ENCODE measurements around the gene CTXND2. TPM values are rescaled to one million over a fixed set of nuclear protein-coding genes. Genes with fewer than 3 reads are reported as not detected.
"Not testable (repeated sequence)": the region's sequence is repeated elsewhere in the genome, so short reads cannot be mapped to it uniquely, and the experiment has no call there.

CTXND2 gene
- polyA plus RNA-seq, 3 donors = not detected

- H3K27ac ChIP-seq (ENCODE audit: low read depth in 1 of 2, low read length in 2 of 2) = no peak overlapping the region
- DNase-seq = no peak
- Mint-ChIP-seq H3K4me1 (peaks cover 37% of the 10 kb centered on the region), H3K9me3 (no peaks in the 10 kb centered on the region), H3K27me3 (ENCODE audit: low read depth in 3 of 3) (no peaks in the 10 kb centered on the region), H3K36me3 (peaks cover 23 to 45% of the 10 kb centered on the region in 2 donors), H3K4me3 (no peak overlapping the region), H3K27ac (peak overlapping the region in 3 of 7 donors; percentile 49 to 84 (median 77))
- intact Hi-C loops (cut with micrococcal nuclease) = no loop called here
- no peak overlapping the region for H3K4me3 ChIP-seq (replicated peaks in 1 of 3; ENCODE audit: low read depth in 2 of 3, low read length in 3 of 3)
- H4K20me1 ChIP-seq (ENCODE audit: insufficient read depth, low read length) = no peaks in the 10 kb centered on the region
- H3K4me2 ChIP-seq (replicated peaks; ENCODE audit: extremely low read depth, low read length, poor library complexity, severe bottlenecking) = no peak overlapping the region
- H3K27me3 ChIP-seq (ENCODE audit: control insufficient read depth in 2 of 2, insufficient read depth in 2 of 2, low read length in 2 of 2) = no peaks in the 10 kb centered on the region
- peaks cover 79% of the 10 kb centered on the region for H3K79me2 ChIP-seq (ENCODE audit: insufficient read depth, low read length)
- no CpG with 5 or more reads among the region's 4 CpGs for WGBS (ENCODE audit: insufficient coverage)
- TF ChIP-seq CTCF (IDR thresholded peaks at IDR 0.05) = no peak
- no peaks in the 10 kb centered on the region for H3K9me3 ChIP-seq (replicated peaks in 1 of 2; ENCODE audit: control insufficient read depth in 1 of 2, insufficient read depth in 1 of 2, low read length in 2 of 2)
- peaks cover 35 to 37% of the 10 kb centered on the region in 2 donors for H3K4me1 ChIP-seq (ENCODE audit: control insufficient read depth in 1 of 2, insufficient read depth in 2 of 2, low read length in 2 of 2)
- no peak overlapping the region for H3K9ac ChIP-seq (ENCODE audit: insufficient read depth, low read length, poor library complexity, severe bottlenecking)
- peaks cover 16 to 39% of the 10 kb centered on the region in 2 donors for H3K36me3 ChIP-seq (replicated peaks in 1 of 2; ENCODE audit: control insufficient read depth in 1 of 2, insufficient read depth in 2 of 2, low read length in 2 of 2)
- no peak overlapping the region for H2AFZ ChIP-seq (ENCODE audit: insufficient read depth, low read depth, low read length, poor library complexity, severe bottlenecking)
Observed at GRCh38 chr1:150846473-150847146, 40.3 kb upstream of the CTXND2 start.

DNA sequence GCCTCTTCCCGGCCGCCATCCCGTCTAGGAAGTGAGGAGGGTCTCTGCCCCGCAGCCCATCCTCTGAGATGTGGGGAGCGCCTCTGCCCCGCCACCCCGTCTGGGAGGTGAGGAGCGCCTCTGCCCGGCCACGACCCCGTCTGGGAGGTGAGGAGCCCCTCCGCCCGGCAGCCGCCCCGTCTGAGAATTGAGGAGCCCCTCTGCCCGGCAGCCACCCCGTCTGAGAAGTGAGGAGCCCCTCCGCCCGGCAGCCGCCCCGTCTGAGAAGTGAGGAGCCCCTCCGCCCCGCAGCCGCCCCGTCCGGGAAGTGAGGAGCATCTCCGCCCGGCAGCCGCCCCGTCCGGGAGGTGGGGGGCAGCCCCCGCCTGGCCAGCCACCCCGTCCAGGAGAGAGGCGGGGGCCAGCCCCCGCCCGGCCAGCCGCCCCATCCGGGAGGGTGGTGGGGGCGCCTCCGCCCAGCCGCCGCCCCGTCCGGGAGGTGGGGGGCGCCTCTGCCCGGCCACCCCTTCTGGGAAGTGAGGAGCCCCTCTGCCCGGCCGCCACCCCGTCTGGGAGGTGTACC lies 36.1 kb upstream of the CTXND2 start:
- H3K4me3 Mint-ChIP-seq; H3K4me3 ChIP-seq (replicated peaks in 1 of 3; ENCODE audit: low read depth in 2 of 3, low read length in 3 of 3); intact Hi-C loops (cut with micrococcal nuclease); H2AFZ ChIP-seq (ENCODE audit: insufficient read depth, low read depth, low read length, poor library complexity, severe bottlenecking); H4K20me1 ChIP-seq (ENCODE audit: insufficient read depth, low read length); DNase-seq; H3K4me2 ChIP-seq (replicated peaks; ENCODE audit: extremely low read depth, low read length, poor library complexity, severe bottlenecking); H3K9ac ChIP-seq (ENCODE audit: insufficient read depth, low read length, poor library complexity, severe bottlenecking); H3K27me3 ChIP-seq (ENCODE audit: control insufficient read depth in 2 of 2, insufficient read depth in 2 of 2, low read length in 2 of 2); H3K27ac Mint-ChIP-seq; H3K9me3 ChIP-seq (replicated peaks in 1 of 2; ENCODE audit: control insufficient read depth in 1 of 2, insufficient read depth in 1 of 2, low read length in 2 of 2); H3K27me3 Mint-ChIP-seq (ENCODE audit: low read depth in 3 of 3); H3K27ac ChIP-seq (ENCODE audit: low read depth in 1 of 2, low read length in 2 of 2): not testable (repeated sequence)
- 98% methylated on average over 20 of the region's 49 CpGs for WGBS (ENCODE audit: insufficient coverage)
- Mint-ChIP-seq H3K4me1 (peaks cover 36% of the 10 kb centered on the region), H3K36me3 (peaks cover 33 to 53% of the 10 kb centered on the region in 2 donors), H3K9me3 (peaks cover 0 to 15% (median 3%) of the 10 kb centered on the region in 7 donors)
- Histone ChIP-seq H3K36me3 (replicated peaks in 1 of 2; ENCODE audit: control insufficient read depth in 1 of 2, insufficient read depth in 2 of 2, low read length in 2 of 2) (peaks cover 15 to 32% of the 10 kb centered on the region in 2 donors), H3K4me1 (ENCODE audit: control insufficient read depth in 1 of 2, insufficient read depth in 2 of 2, low read length in 2 of 2) (peaks cover 39 to 43% of the 10 kb centered on the region in 2 donors), H3K79me2 (ENCODE audit: insufficient read depth, low read length) (peaks cover 75% of the 10 kb centered on the region)

- peaks cover 20 to 42% of the 10 kb centered on the region in 2 donors for H3K36me3 ChIP-seq (replicated peaks in 1 of 2; ENCODE audit: control insufficient read depth in 1 of 2, insufficient read depth in 2 of 2, low read length in 2 of 2)
- H3K9ac ChIP-seq (ENCODE audit: insufficient read depth, low read length, poor library complexity, severe bottlenecking); H3K27me3 Mint-ChIP-seq (ENCODE audit: low read depth in 3 of 3); H3K27me3 ChIP-seq (ENCODE audit: control insufficient read depth in 2 of 2, insufficient read depth in 2 of 2, low read length in 2 of 2); intact Hi-C loops (cut with micrococcal nuclease); H3K9me3 ChIP-seq (replicated peaks in 1 of 2; ENCODE audit: control insufficient read depth in 1 of 2, insufficient read depth in 1 of 2, low read length in 2 of 2); H4K20me1 ChIP-seq (ENCODE audit: insufficient read depth, low read length): not testable (repeated sequence)
- Mint-ChIP-seq H3K9me3 (peaks cover 0 to 15% (median 3%) of the 10 kb centered on the region in 7 donors), H3K36me3 (peaks cover 26 to 46% of the 10 kb centered on the region in 2 donors), H3K4me1 (peaks cover 27% of the 10 kb centered on the region), H3K4me3 (peak overlapping the region; percentile 58 to 89), H3K27ac (peak overlapping the region; percentile 87 to 94 (median 92))
- H3K27ac ChIP-seq (ENCODE audit: low read depth in 1 of 2, low read length in 2 of 2) = peak overlapping the region; percentile 78 to 86
- peak overlapping the region; percentile 17 to 62 (median 36) for H3K4me3 ChIP-seq (replicated peaks in 1 of 3; ENCODE audit: low read depth in 2 of 3, low read length in 3 of 3)
- peak; percentile 44 to 73 (median 67) for DNase-seq
- H3K4me2 ChIP-seq (replicated peaks; ENCODE audit: extremely low read depth, low read length, poor library complexity, severe bottlenecking) = peak overlapping the region; percentile 78
- peak overlapping the region; percentile 64 for H2AFZ ChIP-seq (ENCODE audit: insufficient read depth, low read depth, low read length, poor library complexity, severe bottlenecking)
- WGBS (ENCODE audit: insufficient coverage) = no CpG with 5 or more reads among the region's 3 CpGs
- peaks cover 31 to 34% of the 10 kb centered on the region in 2 donors for H3K4me1 ChIP-seq (ENCODE audit: control insufficient read depth in 1 of 2, insufficient read depth in 2 of 2, low read length in 2 of 2)
- H3K79me2 ChIP-seq (ENCODE audit: insufficient read depth, low read length) = peaks cover 64% of the 10 kb centered on the region
Observed at GRCh38 chr1:150852734-150853133, 34.2 kb upstream of the CTXND2 start.
